H1 (cell line): ENCODE data around the gene CAP2. TPM values are rescaled to one million over a fixed set of nuclear protein-coding genes. Genes with fewer than 3 reads are reported as not detected.

Experiments used
- CTCF ChIA-PET: fragments of 300-600 bp; sonication (Branson Sonifier 250); formaldehyde crosslinking; loops from one replicate; lab custom pipeline; 2021; ENCODE audit not compliant: partially characterized antibody; lab: Charles Lee
- POLR2A ChIA-PET: fragments of 300-600 bp; sonication (Branson Sonifier 250); formaldehyde crosslinking; loops from one replicate; lab custom pipeline; 2021; ENCODE audit warnings: inconsistent platforms; ENCODE audit not compliant: partially characterized antibody; lab: Charles Lee
- DNase-seq, 2 experiments: peaks; one replicate each; pipeline versions ENCODE4 v3.0.0 to v3.0.0-alpha.2; 2010 to 2022; ENCODE audit warnings: low spot score in 2 of 2, low read depth in 1 of 2, mixed read lengths in 1 of 2
- FAIRE-seq: peaks from 2 replicates; lab custom pipeline; 2011; peaks lifted over from hg19 to GRCh38; lab: Jason Lieb, UNC
- H2AFZ ChIP-seq: 2 replicates; pipeline ENCODE4 v1.8.1; 2012; ENCODE audit warnings: low read length, inconsistent platforms
- H2AK5ac ChIP-seq: 2 replicates; pipeline ENCODE4 v1.6.1; 2013; ENCODE audit warnings: low read depth, low read length
- H2BK120ac ChIP-seq: replicated peaks from 2 replicates; pipeline ENCODE3; 2013; ENCODE audit warnings: low read depth, low read length, inconsistent platforms
- H2BK12ac ChIP-seq: 2 replicates; pipeline ENCODE4 v1.6.1; 2013; ENCODE audit warnings: low read depth, low read length
- H2BK15ac ChIP-seq: 2 replicates; pipeline ENCODE4 v1.6.1; 2013; ENCODE audit warnings: low read length
- H2BK20ac ChIP-seq: 2 replicates; pipeline ENCODE4 v1.6.1; 2013; ENCODE audit warnings: low read length
- H2BK5ac ChIP-seq: 2 replicates; pipeline ENCODE4 v1.6.1; 2013; ENCODE audit warnings: low read depth, low read length
- H3K14ac ChIP-seq: 2 replicates; pipeline ENCODE4 v1.6.1; 2013; ENCODE audit warnings: inconsistent platforms; ENCODE audit not compliant: insufficient read length
- H3K18ac ChIP-seq: 2 replicates; pipeline ENCODE4 v1.6.1; 2013; ENCODE audit warnings: low read length; ENCODE audit errors: extremely low read depth
- H3K23ac ChIP-seq: 2 replicates; pipeline ENCODE4 v1.6.1; 2013; ENCODE audit warnings: inconsistent platforms; ENCODE audit not compliant: insufficient read length
- H3K23me2 ChIP-seq: 2 replicates; pipeline ENCODE4 v1.6.1; 2013; ENCODE audit warnings: low read depth, low read length
- H3K27ac ChIP-seq: 2 replicates; pipeline ENCODE4 v1.6.1; 2011; ENCODE audit warnings: low read depth, low read length, inconsistent platforms
- H3K27me3 ChIP-seq, 4 experiments: replicated peaks in 1 of 4; 1 replicate in 1 of 4; 2 replicates in 3 of 4; pipeline versions ENCODE4 v1.6.1 to v1.8.1; 2011 to 2013; ENCODE audit warnings: low read length in 3 of 4, mild to moderate bottlenecking in 3 of 4, inconsistent platforms in 2 of 4, mixed read lengths in 2 of 4, moderate library complexity in 1 of 4; ENCODE audit not compliant: control insufficient read depth in 3 of 4, insufficient read depth in 3 of 4; ENCODE audit errors: extremely low read depth in 1 of 4
- H3K36me3 ChIP-seq, 4 experiments: 2 replicates each; pipeline versions ENCODE4 v1.6.1 to v1.8.1; 2011 to 2013; ENCODE audit warnings: mild to moderate bottlenecking in 4 of 4, low read length in 3 of 4, moderate library complexity in 2 of 4, control low read depth in 1 of 4, inconsistent platforms in 1 of 4; ENCODE audit not compliant: insufficient read depth in 4 of 4, control insufficient read depth in 2 of 4
- H3K4ac ChIP-seq: replicated peaks from 2 replicates; pipeline ENCODE3; 2013; ENCODE audit warnings: low read length, low read depth, mixed read lengths, inconsistent platforms; ENCODE audit not compliant: insufficient read length
- H3K4me1 ChIP-seq, 4 experiments: replicated peaks in 1 of 4; 1 replicate in 1 of 4; 2 replicates in 3 of 4; pipeline versions ENCODE4 v1.6.1 to v1.8.1; 2011 to 2013; ENCODE audit warnings: low read length in 3 of 4, inconsistent platforms in 2 of 4, mixed read lengths in 1 of 4; ENCODE audit not compliant: insufficient read depth in 4 of 4, control insufficient read depth in 3 of 4
- H3K4me2 ChIP-seq, 2 experiments: 2 replicates each; pipeline versions ENCODE4 v1.6.1 to v1.8.1; 2011 to 2013; ENCODE audit warnings: low read depth in 2 of 2, low read length in 2 of 2, control low read depth in 1 of 2, inconsistent platforms in 1 of 2, mild to moderate bottlenecking in 1 of 2; ENCODE audit not compliant: insufficient read depth in 1 of 2
- H3K4me3 ChIP-seq, 4 experiments: fragments of 200-600, 300-600 bp in 1 of 4; sonication (generic), shearing (Covaris generic), sonication (Bioruptor Twin) in 1 of 4; 2 replicates each; pipeline versions ENCODE4 v1.5.1 to v1.8.1; 2011 to 2016; ENCODE audit warnings: low read length in 4 of 4, low read depth in 3 of 4, control low read depth in 2 of 4, inconsistent platforms in 2 of 4, mild to moderate bottlenecking in 2 of 4, mixed read lengths in 1 of 4, moderate library complexity in 1 of 4; ENCODE audit not compliant: insufficient read depth in 2 of 4; ENCODE audit errors: extremely low read depth in 1 of 4
- H3K56ac ChIP-seq: replicated peaks from 2 replicates; pipeline ENCODE3; 2013; ENCODE audit warnings: low read depth, mild to moderate bottlenecking, mixed read lengths, low read length, inconsistent platforms; ENCODE audit not compliant: insufficient read length
- H3K79me1 ChIP-seq: 2 replicates; pipeline ENCODE4 v1.6.1; 2013; ENCODE audit warnings: low read depth, low read length, control low read depth
- H3K79me2 ChIP-seq, 2 experiments: 2 replicates each; pipeline versions ENCODE4 v1.6.1 to v1.8.1; 2012 to 2013; ENCODE audit warnings: low read length in 2 of 2, mild to moderate bottlenecking in 2 of 2, inconsistent platforms in 1 of 2; ENCODE audit not compliant: insufficient read depth in 2 of 2, control insufficient read depth in 1 of 2
- H3K9ac ChIP-seq, 4 experiments: replicated peaks in 1 of 4; 1 replicate in 1 of 4; 2 replicates in 3 of 4; pipeline versions ENCODE4 v1.6.1 to v1.8.1; 2011 to 2013; ENCODE audit warnings: low read depth in 3 of 4, low read length in 3 of 4, control low read depth in 2 of 4, mild to moderate bottlenecking in 2 of 4, moderate library complexity in 2 of 4, inconsistent platforms in 1 of 4; ENCODE audit errors: extremely low read depth in 1 of 4
- H3K9me3 ChIP-seq, 2 experiments: 2 replicates each; pipeline versions ENCODE4 v1.6.1 to v1.8.1; 2012 to 2013; ENCODE audit warnings: mild to moderate bottlenecking in 2 of 2, moderate library complexity in 2 of 2, control low read depth in 1 of 2, inconsistent platforms in 1 of 2, low read depth in 1 of 2, low read length in 1 of 2, mixed read lengths in 1 of 2; ENCODE audit not compliant: insufficient read depth in 2 of 2
- H4K20me1 ChIP-seq, 2 experiments: replicated peaks in 1 of 2; 2 replicates each; pipeline versions ENCODE3 to v1.8.1; 2011 to 2013; ENCODE audit warnings: inconsistent platforms in 2 of 2, low read length in 2 of 2, mild to moderate bottlenecking in 1 of 2; ENCODE audit not compliant: insufficient read depth in 2 of 2, control insufficient read depth in 1 of 2
- H4K5ac ChIP-seq: 2 replicates; pipeline ENCODE4 v1.6.1; 2013; ENCODE audit warnings: low read length, low read depth, mixed read lengths, inconsistent platforms; ENCODE audit not compliant: insufficient read length
- H4K8ac ChIP-seq: 2 replicates; pipeline ENCODE4 v1.8.0; 2013; ENCODE audit warnings: mild to moderate bottlenecking, moderate library complexity, low read length, inconsistent platforms; ENCODE audit not compliant: insufficient read depth; ENCODE audit errors: extremely low read depth
- H4K91ac ChIP-seq: replicated peaks from 2 replicates; pipeline ENCODE3; 2013; ENCODE audit warnings: low read length, mixed read lengths, inconsistent platforms; ENCODE audit not compliant: insufficient read length
- CBX8 ChIP-seq: fragments of 300-800, 300-1000 bp; sonication (generic); IDR thresholded peaks from 2 replicates; pipeline ENCODE4 v1.7.1; 2016; ENCODE audit warnings: low read depth, low read length, borderline replicate concordance
- POU5F1 ChIP-seq: IDR thresholded peaks from 2 replicates; pipeline ENCODE4 v1.6.1; 2011; ENCODE audit warnings: low read depth, mild to moderate bottlenecking, low read length, moderate library complexity
- SIN3A ChIP-seq, 2 experiments: IDR thresholded peaks in 1 of 2; conservative IDR thresholded peaks in 1 of 2; 2 replicates each; pipeline ENCODE4 v1.6.1; 2011 to 2012; ENCODE audit warnings: low read length in 2 of 2, improper control_type of control experiment in 1 of 2, low read depth in 1 of 2, mild to moderate bottlenecking in 1 of 2
- SP1 ChIP-seq: IDR thresholded peaks from 2 replicates; pipeline ENCODE4 v1.6.1; 2011; ENCODE audit warnings: low read depth, low read length
- SP2 ChIP-seq: IDR thresholded peaks from 2 replicates; pipeline ENCODE4 v1.6.1; 2012; ENCODE audit warnings: mild to moderate bottlenecking, low read length, inconsistent platforms
- SRF ChIP-seq: IDR thresholded peaks from 2 replicates; pipeline ENCODE4 v1.6.1; 2011; ENCODE audit warnings: mild to moderate bottlenecking, low read depth, low read length, moderate library complexity
- TBP ChIP-seq: IDR thresholded peaks from 2 replicates; pipeline ENCODE4 v1.6.1; 2011; ENCODE audit warnings: low read depth, low read length, improper control_type of control experiment
- TCF12 ChIP-seq: IDR thresholded peaks from 2 replicates; pipeline ENCODE4 v1.6.1; 2011; ENCODE audit warnings: low read depth, mild to moderate bottlenecking, low read length
- WGBS, 2 experiments: shearing (Covaris generic) in 1 of 2; methylation state at CpG; one replicate each; pipeline versions ENCODE4 v1.1.6 to v1.1.7; 2013 to 2015; ENCODE audit warnings: low lambda C conversion rate in 2 of 2, mixed read lengths in 2 of 2, inconsistent platforms in 1 of 2, low coverage in 1 of 2, missing lambda C conversion rate in 1 of 2; ENCODE audit not compliant: insufficient replicate concordance in 2 of 2, insufficient coverage in 1 of 2, insufficient read length in 1 of 2; ENCODE audit errors: extremely low coverage in 1 of 2, missing lambda C conversion rate in 1 of 2; 5-methylcytosine and 5-hydroxymethylcytosine counted together
- polyA plus RNA-seq, 7 experiments: library from polyadenylated mRNA; depleted of rRNA in 3 of 7; stranded (reverse) in 5 of 7; unstranded in 2 of 7; fragments of >200 nt in 5 of 7; fragments of 200-250 nt in 2 of 7; gene quantifications; 1 replicate in 5 of 7; 2 replicates in 1 of 7; 4 replicates in 1 of 7; pipeline versions ENCODE4 v1.2.1 to v1.2.3, GENCODE V29; 2011 to 2013; ENCODE audit warnings: missing spikeins in 2 of 7, mixed read lengths in 2 of 7
- total RNA-seq: library from RNA; stranded (reverse); fragmentation: NEBNext Ultra II Directional; extraction: Animal tissue kit (Norgen Biotek cat#: 25700); gene quantifications from 2 replicates; pipeline ENCODE4 v1.2.1, GENCODE V29; 2021

Gene CAP2
- total and polyA plus RNA-seq, 2 of the 8 experiments (the other 6 are each of a cell fraction or from before 2014, with no cell fraction given): 7.2 to 10.0 TPM

DNA sequence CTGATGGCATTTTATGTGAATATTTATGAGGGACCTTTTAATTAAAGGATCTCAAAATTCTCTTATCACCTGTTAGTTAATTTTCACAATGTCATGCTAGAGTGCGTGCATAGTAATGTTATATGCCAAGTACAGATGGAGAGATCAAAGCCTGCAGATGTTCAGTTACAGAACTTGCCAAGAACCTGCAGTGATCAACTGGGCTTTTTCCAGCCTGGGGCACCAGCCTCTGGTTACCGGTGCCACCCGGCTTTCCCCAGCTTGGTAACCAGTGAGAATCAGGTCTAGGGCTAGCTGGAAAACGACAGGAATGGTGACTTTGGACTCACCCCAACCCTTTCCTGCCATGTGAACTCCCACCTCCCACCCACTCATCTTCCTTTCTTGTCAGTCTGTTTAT is 91.8 kb downstream of the CAP2 start:
- H3K23me2 ChIP-seq: no peaks in the 10 kb centered on the region
- 88% methylated on average over 4 of the region's 4 CpGs; no CpG with 5 or more reads in 1 of the 2 experiments for WGBS, 2 experiments
- H4K91ac ChIP-seq: no peak overlapping the region
- DNase-seq: peak in 1 of 2 experiments; percentile 2
- H3K18ac ChIP-seq: no peak overlapping the region
- H3K79me2 ChIP-seq: no peaks in the 10 kb centered on the region
- H3K9me3 ChIP-seq: no peaks in the 10 kb centered on the region
- H3K14ac ChIP-seq: no peak overlapping the region
- H3K79me1 ChIP-seq: no peaks in the 10 kb centered on the region
- no peaks in the 10 kb centered on the region for H4K20me1 ChIP-seq
- H3K4me3 ChIP-seq: no peak overlapping the region
- no peak overlapping the region for H4K8ac ChIP-seq
- FAIRE-seq: no peak
- H2BK120ac ChIP-seq: no peak overlapping the region
- no peak overlapping the region for H2AFZ ChIP-seq
- H3K23ac ChIP-seq: no peak overlapping the region
- H3K56ac ChIP-seq: no peak overlapping the region
- H3K9ac ChIP-seq: no peak overlapping the region
- H2BK15ac ChIP-seq: no peak overlapping the region
- CTCF ChIA-PET: no interaction called here
- no peak overlapping the region for H2BK20ac ChIP-seq
- no peak overlapping the region for H2BK5ac ChIP-seq
- H2BK12ac ChIP-seq: no peak overlapping the region
- peaks cover 0 to 2% (median 0%) of the 10 kb centered on the region in 4 experiments; a peak in 1 of 7 replicates for H3K4me1 ChIP-seq
- no peak overlapping the region for H3K4ac ChIP-seq
- no peaks in the 10 kb centered on the region for H3K36me3 ChIP-seq
- H4K5ac ChIP-seq: no peak overlapping the region
- no peak overlapping the region for H2AK5ac ChIP-seq
- H3K4me2 ChIP-seq: no peak overlapping the region
- no peaks in the 10 kb centered on the region for H3K27me3 ChIP-seq
- POLR2A ChIA-PET: no interaction called here
- no peak overlapping the region for H3K27ac ChIP-seq
- TF ChIP-seq TBP (no peak), SRF (no peak), TCF12 (no peak), SP2 (no peak), CBX8 (no peak), SIN3A (conservative IDR thresholded peaks at IDR 0.05 in 1 of 2, IDR thresholded peaks at IDR 0.05 in 1 of 2; ENCODE audit: low read depth in 1 of 2, low read length in 2 of 2) (no peak), POU5F1 (no peak), SP1 (no peak)
